HG03280 (cell line): Measurements from ENCODE around the gene MOAP1.
"Not testable (repeated sequence)": the region's sequence is repeated elsewhere in the genome, so short reads cannot be mapped to it uniquely, and the experiment has no call there.

ENCODE experiments used
- ATAC-seq: cut with Tn5 transposase; IDR thresholded peaks from one replicate; pipeline ENCODE4 v1.9.1; 2021; ENCODE audit warnings: mild to moderate bottlenecking, moderate library complexity; ENCODE audit not compliant: unreplicated experiment

MOAP1 gene

DNA sequence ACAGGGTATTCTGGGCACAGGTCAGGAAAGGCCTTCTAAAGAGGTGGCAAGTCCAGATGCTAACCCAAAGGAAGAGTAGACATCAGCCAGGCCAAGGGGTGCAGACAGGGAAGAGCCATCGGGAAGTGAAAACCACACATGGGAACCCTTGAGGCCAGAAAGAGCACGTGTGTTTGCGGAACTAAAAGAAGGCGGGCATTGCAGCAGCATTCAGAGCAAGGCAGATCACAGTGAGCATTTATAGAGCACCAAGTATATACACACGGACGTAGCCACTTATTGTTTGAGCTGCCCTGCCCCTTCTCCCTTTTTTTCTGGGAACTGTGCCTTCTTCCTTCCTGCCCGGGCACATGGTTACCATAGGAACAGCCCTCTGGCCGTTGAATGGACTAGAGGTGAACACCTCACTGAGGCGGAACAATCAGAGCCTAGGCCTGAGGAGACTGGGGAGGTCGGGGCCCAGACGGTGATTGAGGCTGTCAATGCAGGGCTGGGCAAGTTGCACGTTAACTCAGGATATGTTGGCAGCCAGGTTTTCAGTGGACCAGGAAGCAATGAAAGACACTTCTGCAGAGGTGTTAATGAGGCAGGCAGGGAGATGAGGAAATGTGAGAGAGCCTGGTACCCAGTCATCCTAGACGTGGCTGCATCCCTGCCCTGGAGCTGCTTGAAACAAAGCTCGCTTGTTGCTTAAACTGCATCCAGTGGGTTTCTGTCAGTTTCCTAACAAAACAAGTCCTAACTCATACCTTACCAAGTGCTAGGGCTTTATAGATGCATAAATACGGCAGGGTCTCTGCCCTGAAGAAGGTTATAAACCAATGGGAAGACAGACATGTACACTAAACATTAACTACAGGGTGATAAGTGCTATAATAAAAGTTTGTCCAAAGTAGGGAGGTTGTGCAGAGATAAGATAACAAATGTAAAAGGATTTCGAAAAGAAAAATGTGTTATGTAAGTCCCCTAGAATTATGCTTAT lies 34.2 kb downstream of the MOAP1 start:
- ATAC-seq: no peak

DNA sequence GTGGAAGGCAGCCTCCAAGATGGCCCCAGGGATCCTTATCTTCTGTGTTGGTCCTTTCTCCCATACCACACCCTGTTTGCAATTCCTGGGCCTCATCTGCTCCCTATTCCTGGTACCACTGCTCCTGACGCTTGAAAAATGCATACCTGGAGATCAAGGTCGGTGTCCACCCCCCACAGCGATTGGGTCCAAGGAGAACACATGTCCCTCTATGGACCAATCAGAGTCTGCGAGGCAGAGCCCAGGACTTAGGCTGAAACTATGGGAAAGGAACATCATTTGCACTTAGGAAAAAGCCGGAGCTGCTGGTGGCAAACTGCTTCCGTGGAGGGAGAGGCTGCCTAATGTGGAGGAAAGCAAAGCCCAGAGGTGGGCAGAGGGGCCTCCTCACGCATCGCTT lies 35.7 kb downstream of the MOAP1 start:
- ATAC-seq: no peak

DNA sequence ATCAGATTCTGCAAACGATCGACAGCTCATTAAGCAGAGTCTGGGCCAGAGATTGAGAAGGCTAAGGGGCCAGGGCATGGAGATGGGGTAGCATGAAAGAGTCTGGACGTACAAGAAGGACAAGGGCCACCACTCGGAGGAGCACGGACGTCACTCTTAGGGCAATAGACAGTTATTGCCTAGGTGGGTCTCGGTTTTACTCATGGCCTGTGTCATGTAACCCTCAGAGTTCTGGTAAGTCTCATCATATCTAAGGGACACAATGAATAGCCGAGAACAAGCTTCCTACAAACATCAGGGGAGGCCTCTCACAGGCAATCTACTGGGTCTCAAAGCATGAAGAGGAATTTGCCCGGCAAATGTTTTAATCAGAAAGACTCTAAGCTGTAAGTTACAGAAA lies 38.6 kb downstream of the MOAP1 start:
- ATAC-seq: no peak

DNA sequence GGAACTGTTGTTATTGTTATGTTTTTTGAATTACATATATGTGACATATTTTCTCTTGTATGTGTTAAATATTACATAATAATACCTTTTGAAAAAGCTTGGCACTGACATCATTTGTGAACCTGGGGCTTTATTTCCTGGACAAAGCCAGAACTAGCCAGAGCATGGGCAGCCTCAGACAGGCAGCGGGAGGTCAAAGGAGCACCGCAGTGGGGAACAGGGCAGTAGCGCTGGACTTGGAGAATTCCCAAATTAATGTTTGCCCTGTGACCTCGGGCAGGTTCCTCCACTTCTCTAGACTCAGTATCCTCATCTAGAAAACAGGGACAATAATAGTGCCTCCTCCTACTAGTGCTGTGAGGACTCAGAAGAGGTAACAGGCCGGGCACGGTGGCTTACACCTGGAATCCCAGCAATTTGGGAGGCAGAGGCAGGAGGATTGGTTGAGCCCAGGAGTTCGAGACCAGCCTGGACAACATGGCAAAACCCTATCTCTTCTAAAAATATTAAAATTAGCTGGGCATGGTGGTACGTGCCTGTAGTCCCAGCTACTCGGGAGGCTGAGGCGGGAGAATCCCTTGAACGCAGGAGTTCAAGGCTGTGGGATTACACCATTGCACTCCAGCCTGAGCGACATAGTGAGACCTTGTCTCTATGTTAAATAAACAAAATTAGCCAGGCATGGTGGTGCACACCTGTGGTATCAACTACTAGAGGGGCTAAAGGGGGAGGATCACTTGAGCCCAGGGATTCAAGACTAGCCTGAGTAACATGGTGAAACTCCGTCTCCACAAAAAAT lies 41.6 kb downstream of the MOAP1 start:
- no peak for ATAC-seq

DNA sequence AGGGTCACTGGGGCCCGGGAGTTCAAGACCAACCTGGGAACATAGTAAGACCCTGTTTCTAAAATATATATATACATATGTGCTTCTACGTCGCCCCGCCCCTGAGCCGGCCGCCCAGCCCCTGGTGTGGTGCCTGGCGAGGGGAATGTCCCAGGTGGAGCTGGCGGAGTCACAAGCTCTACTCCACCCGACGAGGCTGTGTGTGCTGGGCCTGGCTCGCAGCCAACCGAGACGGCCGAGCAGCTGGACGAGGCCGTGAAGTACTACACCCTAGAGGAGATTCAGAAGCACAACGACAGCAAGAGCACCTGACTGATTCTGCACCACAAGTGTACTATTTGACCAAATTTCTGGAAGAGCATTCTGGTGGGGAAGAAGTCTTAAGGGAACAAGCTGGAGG lies 46.8 kb downstream of the MOAP1 start:
- ATAC-seq: no peak

DNA sequence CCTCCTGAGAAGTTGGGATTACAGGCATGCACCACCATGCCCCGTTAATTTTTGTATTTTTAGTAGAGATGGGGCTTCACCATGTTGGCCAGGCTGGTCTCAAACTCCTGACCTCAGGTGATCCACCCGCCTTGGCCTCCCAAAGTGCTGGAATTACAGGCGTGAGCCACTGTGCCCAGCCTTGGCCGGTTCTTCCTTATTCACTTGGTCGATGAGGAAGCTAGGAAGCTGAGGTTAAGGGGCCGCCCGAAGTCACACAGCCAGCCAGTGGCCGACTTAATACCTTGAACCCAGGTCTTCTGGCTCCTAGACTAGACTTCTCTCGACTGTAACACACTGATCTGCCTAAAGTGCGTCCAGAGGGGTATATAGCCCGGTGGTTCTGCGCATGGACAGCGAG lies 48.2 kb downstream of the MOAP1 start:
- not testable (repeated sequence) for ATAC-seq

DNA sequence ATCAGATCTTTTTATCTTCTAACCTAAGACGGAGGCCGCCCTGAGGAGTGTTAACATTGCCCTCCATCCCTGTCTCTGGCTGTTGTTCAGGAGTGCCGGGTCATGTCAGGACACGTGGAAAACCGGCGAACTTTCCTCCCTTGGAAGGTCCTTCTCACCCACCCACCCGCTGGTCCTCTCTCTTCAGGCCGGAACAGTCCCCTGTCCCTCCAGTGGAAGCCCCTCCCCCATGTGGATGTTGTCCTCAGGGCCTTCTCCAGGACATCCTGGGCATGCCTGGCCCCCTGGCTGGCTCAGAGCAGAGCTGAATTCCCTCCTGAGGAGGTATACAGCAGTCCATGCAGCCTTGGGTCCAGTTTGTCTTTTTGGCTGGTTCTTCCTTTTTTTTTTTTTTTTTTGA lies 48.7 kb downstream of the MOAP1 start:
- ATAC-seq: no peak

DNA sequence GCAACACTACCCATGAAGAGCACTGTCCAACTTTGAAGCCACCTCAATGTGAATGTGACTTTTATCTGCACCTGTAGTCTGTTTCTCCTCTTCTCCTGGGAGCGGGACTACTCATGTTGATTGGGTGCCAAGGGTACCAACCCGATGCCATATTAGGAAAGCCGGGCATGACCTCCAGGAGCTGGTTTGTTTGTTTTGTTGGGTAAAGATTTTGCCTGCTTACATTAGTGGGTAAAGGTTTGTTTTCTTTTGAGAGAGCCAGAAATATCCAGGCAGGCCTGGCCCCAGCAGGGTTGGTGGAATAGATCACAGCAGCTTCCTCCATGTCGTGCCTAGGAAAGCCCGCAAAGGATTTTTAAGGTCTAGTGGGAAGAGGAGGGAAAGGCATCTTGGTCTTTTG lies 49.3 kb downstream of the MOAP1 start:
- ATAC-seq: no peak

DNA sequence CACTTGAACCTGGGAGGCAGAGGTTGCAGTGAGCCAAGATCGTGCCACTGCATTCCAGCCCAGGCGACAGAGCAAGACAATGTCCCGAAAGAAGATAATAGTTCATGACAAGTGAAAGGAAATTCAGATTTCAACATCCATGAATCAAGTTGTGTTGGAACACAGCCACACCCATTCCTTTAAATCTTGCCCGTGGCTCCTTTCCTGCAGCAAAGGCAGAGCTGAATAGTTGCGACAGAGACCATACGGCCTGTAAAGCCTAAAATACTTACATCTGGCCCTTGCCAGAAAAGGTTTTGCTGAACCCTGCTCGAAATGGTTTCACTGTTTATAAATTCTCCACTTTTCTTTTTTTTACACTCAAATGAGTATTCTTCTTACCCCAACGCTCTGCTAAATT lies 51.2 kb downstream of the MOAP1 start:
- ATAC-seq: no peak

DNA sequence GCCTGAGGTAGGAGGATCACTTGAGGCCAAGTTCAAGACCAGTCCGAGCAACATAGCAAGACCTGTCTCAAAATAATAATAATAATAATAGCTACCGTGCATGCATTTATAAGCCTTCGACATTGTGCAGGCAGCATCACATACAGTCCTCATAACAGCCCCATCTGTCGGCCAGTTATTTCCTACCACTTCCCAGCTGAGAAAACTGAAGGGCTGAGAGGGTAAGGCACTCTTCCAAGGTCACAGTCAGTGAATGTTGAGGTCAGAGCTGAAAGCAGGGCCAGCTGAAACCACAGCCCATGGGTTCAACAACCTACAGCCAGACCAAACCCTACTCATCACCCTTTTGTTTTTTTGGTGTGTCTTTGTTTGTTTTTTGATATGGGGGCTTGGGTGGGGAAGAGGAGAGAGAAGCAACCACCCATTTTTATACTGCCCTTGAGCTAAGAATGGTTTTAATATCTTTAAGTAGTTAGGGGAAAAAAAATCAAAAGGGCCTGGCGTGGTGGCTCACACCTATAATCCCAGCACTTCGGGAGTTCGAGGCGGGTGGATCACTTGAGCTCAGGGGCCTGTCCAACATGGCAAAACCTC lies 52.1 kb downstream of the MOAP1 start:
- peak; percentile 52 for ATAC-seq
